Stimulated activated CD8-positive, alpha-beta memory T cell treated with anti-CD3 and anti-CD28 coated beads, Interleukin-4, amount 100 ng/mL, for 48 hours (primary cell): ENCODE measurements around the gene RAB26.
A peak's percentile ranks its signal among the peaks of the same experiment; 100 is the strongest.
"Not testable (repeated sequence)": the region's sequence is repeated elsewhere in the genome, so short reads cannot be mapped to it uniquely, and the experiment has no call there.

ENCODE experiments used
- DNase-seq: peaks from one replicate; pipeline ENCODE4 v3.0.0-alpha.2; 2020

RAB26 gene

GRCh38 chr16:2147981-2148671 lies at the start of gene RAB26:
TSS of gene RAB26 (plus strand) at chr16:2148625. CDS start at chr16:2148784, 159 bp downstream.
- peak; percentile 65 for DNase-seq

- DNase-seq: not testable (repeated sequence)
These were observed 46.8 kb upstream of the RAB26 start for GRCh38 chr16:2101581-2101980.

GRCh38 chr16:2102471-2102870 lies 46.0 kb upstream of the RAB26 start:
- no peak for DNase-seq

GRCh38 chr16:2104464-2104863 lies 44.0 kb upstream of the RAB26 start:
- DNase-seq: not testable (repeated sequence)

- not testable (repeated sequence) for DNase-seq
These were observed 43.1 kb upstream of the RAB26 start for GRCh38 chr16:2105291-2105690.

GRCh38 chr16:2105769-2106168 lies 42.7 kb upstream of the RAB26 start:
- DNase-seq: not testable (repeated sequence)

GRCh38 chr16:2106211-2106610 lies 42.2 kb upstream of the RAB26 start:
- DNase-seq: not testable (repeated sequence)

GRCh38 chr16:2107121-2107790 lies 41.2 kb upstream of the RAB26 start:
- DNase-seq: not testable (repeated sequence)

GRCh38 chr16:2107791-2108125 lies 40.7 kb upstream of the RAB26 start:
- DNase-seq: not testable (repeated sequence)

- DNase-seq: not testable (repeated sequence)
These were observed 39.8 kb upstream of the RAB26 start for GRCh38 chr16:2108446-2109270.

- DNase-seq: not testable (repeated sequence)
These were observed 39.2 kb upstream of the RAB26 start for GRCh38 chr16:2109271-2109580.

GRCh38 chr16:2109872-2110271 lies 38.6 kb upstream of the RAB26 start:
- not testable (repeated sequence) for DNase-seq

GRCh38 chr16:2110332-2111008 lies 38.0 kb upstream of the RAB26 start:
- DNase-seq: not testable (repeated sequence)

- not testable (repeated sequence) for DNase-seq
These were observed 37.4 kb upstream of the RAB26 start for GRCh38 chr16:2111009-2111353.

- DNase-seq: not testable (repeated sequence)
These were observed 36.8 kb upstream of the RAB26 start for GRCh38 chr16:2111412-2112335.

GRCh38 chr16:2112539-2113106 lies 35.8 kb upstream of the RAB26 start:
- not testable (repeated sequence) for DNase-seq

- not testable (repeated sequence) for DNase-seq
These were observed 34.2 kb upstream of the RAB26 start for GRCh38 chr16:2114225-2114624.

- not testable (repeated sequence) for DNase-seq
These were observed 33.4 kb upstream of the RAB26 start for GRCh38 chr16:2114885-2115590.

GRCh38 chr16:2115591-2115973 lies 32.8 kb upstream of the RAB26 start:
- no peak for DNase-seq

GRCh38 chr16:2116428-2116827 lies 32.0 kb upstream of the RAB26 start:
- DNase-seq: not testable (repeated sequence)

- DNase-seq: not testable (repeated sequence)
These were observed 31.1 kb upstream of the RAB26 start for GRCh38 chr16:2117341-2117740.
